ENCODE data around the gene PIK3R3. TPM values are rescaled to one million over a fixed set of nuclear protein-coding genes. Genes with fewer than 3 reads are reported as not detected.

Gene PIK3R3
- total RNA-seq, 1 experiment from 2014 or later, result 12.4 TPM

DNA sequence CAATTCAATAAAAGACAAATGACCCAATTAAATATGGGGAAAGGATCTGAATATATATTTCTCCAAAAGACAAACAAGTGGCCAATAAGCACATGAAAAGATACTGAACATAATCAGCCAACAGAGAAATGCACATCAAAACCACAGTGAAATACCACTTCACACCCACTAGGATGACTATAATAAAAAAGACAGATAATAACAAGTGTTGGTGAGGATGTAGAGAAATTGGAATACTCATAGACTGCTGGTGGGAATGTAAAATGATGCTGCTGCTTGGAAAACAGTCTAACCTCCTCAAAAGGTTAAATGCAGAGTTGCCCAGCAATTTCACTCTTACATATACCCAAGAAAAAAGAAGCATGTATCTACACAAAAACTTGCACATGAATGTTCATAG, 48.9 kb downstream of the PIK3R3 start:
- H2BK15ac ChIP-seq (ENCODE audit: low read depth, low read length), result no peak overlapping the region
- H3K79me2 ChIP-seq (ENCODE audit: insufficient read depth, low read length), result no peaks in the 10 kb centered on the region
- no peak overlapping the region for H4K91ac ChIP-seq (ENCODE audit: insufficient read length, low read depth, low read length)
- no peak overlapping the region for H2BK120ac ChIP-seq (ENCODE audit: low read depth, low read length, poor library complexity, severe bottlenecking)
- H3T11ph ChIP-seq (ENCODE audit: low read length), result no peak overlapping the region
- H3K23me2 ChIP-seq (ENCODE audit: insufficient read length, low read depth, low read length, poor library complexity, severe bottlenecking), result no peaks in the 10 kb centered on the region
- no peak for DNase-seq
- H3K4me1 ChIP-seq (ENCODE audit: insufficient read depth, low read length), result no peaks in the 10 kb centered on the region
- no peaks in the 10 kb centered on the region for H3K27me3 Mint-ChIP-seq (ENCODE audit: low read depth)
- H3K4me2 ChIP-seq (ENCODE audit: insufficient read depth, insufficient read length, low read length), result no peak overlapping the region
- H3K18ac ChIP-seq (ENCODE audit: insufficient read length, low read depth, low read length), result no peak overlapping the region
- no peaks in the 10 kb centered on the region for H3K9me3 Mint-ChIP-seq
- no peak overlapping the region for H3K23ac ChIP-seq (ENCODE audit: insufficient read length, low read depth, low read length)
- H4K20me1 ChIP-seq (ENCODE audit: control insufficient read depth, insufficient read depth, insufficient read length), result no peaks in the 10 kb centered on the region
- no peak overlapping the region for H3K27ac Mint-ChIP-seq
- no peak overlapping the region for H2BK5ac ChIP-seq (ENCODE audit: insufficient read length, low read length)
- no peak overlapping the region for H4K8ac ChIP-seq (replicated peaks; ENCODE audit: insufficient read length, low read depth, low read length)
- H2AK5ac ChIP-seq (ENCODE audit: insufficient read length, low read length), result no peak overlapping the region
- no peaks in the 10 kb centered on the region for H3K79me1 ChIP-seq (ENCODE audit: insufficient read depth, low read depth, low read length, poor library complexity, severe bottlenecking)
- no peak overlapping the region for H4K5ac ChIP-seq (ENCODE audit: insufficient read length, low read depth, low read length)
- H2BK20ac ChIP-seq (ENCODE audit: low read depth, low read length, poor library complexity, severe bottlenecking), result no peak overlapping the region
- no peaks in the 10 kb centered on the region for H3K27me3 ChIP-seq (ENCODE audit: insufficient read depth, low read length)
- no peak overlapping the region for H3K27ac ChIP-seq (ENCODE audit: insufficient read length, low read depth, low read length)
- H2AFZ ChIP-seq (ENCODE audit: low read length), result no peak overlapping the region
- no peak overlapping the region for H3K56ac ChIP-seq (ENCODE audit: insufficient read length, low read depth, low read length)
- 0 out of 7 replicates have a peak, but pooled peaks cover 0 to 2% (median 0%) of the 10 kb centered on the region in 3 experiments for H3K36me3 Mint-ChIP-seq (ENCODE audit: insufficient read depth in 1 of 3, low read depth in 3 of 3)
- no peak overlapping the region for H3K4ac ChIP-seq (ENCODE audit: low read depth, low read length)
- H3K14ac ChIP-seq (ENCODE audit: insufficient read depth, low read length), result no peak overlapping the region
- H3K4me3 Mint-ChIP-seq, result no peak overlapping the region
- H3K9ac ChIP-seq (ENCODE audit: extremely low read depth, insufficient read length, low read length), result no peak overlapping the region
- peaks cover 5 to 6% of the 10 kb centered on the region in 2 experiments for H3K4me1 Mint-ChIP-seq
- no peak overlapping the region for H2BK12ac ChIP-seq (ENCODE audit: insufficient read length, low read depth, low read length)
- no peaks in the 10 kb centered on the region for H3K9me3 ChIP-seq (ENCODE audit: control insufficient read depth, low read depth, low read length)
- no peak for TF ChIP-seq CTCF (conservative IDR thresholded peaks at IDR 0.05)

Data from H9 (cell line).